Hepatic stellate cell (primary cell): ENCODE measurements around the gene PRR12.
A peak's percentile ranks its signal among the peaks of the same experiment; 100 is the strongest.

Source experiments
- DNase-seq: peaks from one replicate; pipeline ENCODE4 v3.0.0; 2011; ENCODE audit warnings: low spot score

PRR12 gene

GRCh38 chr19:49592486-49593232 lies 1.7 kb downstream of the PRR12 start:
- DNase-seq, result peak; percentile 45

GRCh38 chr19:49593233-49594113 lies 2.5 kb downstream of the PRR12 start:
- DNase-seq, result peak; percentile 100

- no peak for DNase-seq
These were observed 3.4 kb downstream of the PRR12 start for GRCh38 chr19:49594157-49594992.

- no peak for DNase-seq
These were observed 4.2 kb downstream of the PRR12 start for GRCh38 chr19:49594993-49595818.

- DNase-seq, result no peak
These were observed 4.9 kb downstream of the PRR12 start for GRCh38 chr19:49595819-49596404.

- DNase-seq, result no peak
These were observed 5.4 kb downstream of the PRR12 start for GRCh38 chr19:49596407-49596806.

GRCh38 chr19:49596954-49597702 lies 6.1 kb downstream of the PRR12 start:
- no peak for DNase-seq

GRCh38 chr19:49597703-49597974 lies 6.7 kb downstream of the PRR12 start:
- DNase-seq, result no peak

GRCh38 chr19:49599378-49600295 lies 8.7 kb downstream of the PRR12 start:
- no peak for DNase-seq

- DNase-seq, result no peak
These were observed 10.6 kb downstream of the PRR12 start for GRCh38 chr19:49601482-49602038.

GRCh38 chr19:49602806-49603205 lies 11.8 kb downstream of the PRR12 start:
- no peak for DNase-seq

- no peak for DNase-seq
These were observed 14.6 kb downstream of the PRR12 start for GRCh38 chr19:49605605-49606004.

GRCh38 chr19:49609499-49610092 lies 18.6 kb downstream of the PRR12 start:
- no peak for DNase-seq

GRCh38 chr19:49613374-49613773 lies 22.4 kb downstream of the PRR12 start:
- DNase-seq, result peak; percentile 53

GRCh38 chr19:49614096-49614833 lies 23.3 kb downstream of the PRR12 start:
- DNase-seq, result peak; percentile 86

- DNase-seq, result no peak
These were observed 24.9 kb downstream of the PRR12 start for GRCh38 chr19:49615861-49616260.

- DNase-seq, result no peak
These were observed 25.6 kb downstream of the PRR12 start for GRCh38 chr19:49616532-49616931.

- DNase-seq, result no peak
These were observed 26.0 kb downstream of the PRR12 start for GRCh38 chr19:49616945-49617344.
